Measurements from ENCODE around the gene ZNF280D.

ZNF280D gene

DNA sequence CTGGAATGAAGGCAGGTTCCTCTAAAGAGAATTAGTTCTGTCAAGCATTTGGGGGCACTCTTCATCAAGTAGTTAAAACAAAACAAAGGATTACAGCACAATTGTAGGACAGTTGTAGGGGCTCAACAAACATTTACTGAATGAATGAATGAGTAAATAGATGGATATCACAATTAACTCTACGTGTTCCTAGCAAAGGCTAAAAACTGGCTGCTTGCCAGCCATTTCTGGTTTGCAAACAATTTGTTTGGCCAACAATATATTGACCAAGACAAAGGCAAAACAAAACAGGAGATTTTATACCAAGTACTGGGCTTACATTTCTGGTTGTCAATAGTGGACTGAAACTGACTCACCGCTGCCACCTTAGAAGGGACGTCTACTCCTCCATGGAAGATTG is 116.8 kb downstream of the ZNF280D start:
- peaks cover 0 to 4% of the 10 kb centered on the region in 2 donors for H3K27me3 Mint-ChIP-seq
- no peak overlapping the region for H3K27ac Mint-ChIP-seq
- peaks cover 0 to 4% of the 10 kb centered on the region in 2 donors for H3K9me3 Mint-ChIP-seq
- no peak for DNase-seq
- peaks cover 3 to 5% of the 10 kb centered on the region in 2 donors for H3K36me3 Mint-ChIP-seq
- H3K4me1 Mint-ChIP-seq, result peaks cover 0 to 6% of the 10 kb centered on the region in 2 donors
- H3K4me3 Mint-ChIP-seq, result no peak overlapping the region
- no peak for ATAC-seq (replicated peaks)

DNA sequence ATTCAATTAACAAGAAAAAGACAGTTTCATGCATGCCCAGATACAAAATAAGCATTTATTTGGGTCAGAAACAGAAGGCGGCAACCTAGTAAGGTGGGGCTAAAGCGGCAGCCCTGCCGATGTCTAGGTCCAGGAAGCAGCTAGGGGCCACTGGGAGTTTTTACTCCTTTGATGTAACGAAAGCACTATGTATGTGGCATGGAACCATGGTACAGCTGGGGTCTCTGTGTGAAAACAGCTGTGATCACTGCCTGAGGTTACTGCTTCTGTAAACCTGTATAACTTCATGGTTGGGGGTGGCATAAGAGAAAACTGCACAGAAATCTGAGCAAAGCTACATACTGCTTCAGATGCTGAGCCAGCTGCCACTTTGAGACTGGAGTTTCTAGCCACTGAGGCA is 119.5 kb downstream of the ZNF280D start:
- Mint-ChIP-seq H3K4me1 (peaks cover 7 to 10% of the 10 kb centered on the region in 2 donors), H3K27me3 (peaks cover 0 to 4% of the 10 kb centered on the region in 2 donors), H3K4me3 (no peak overlapping the region), H3K36me3 (peaks cover under 1 to 3% of the 10 kb centered on the region in 2 donors), H3K9me3 (peaks cover 0 to 3% of the 10 kb centered on the region in 2 donors), H3K27ac (no peak overlapping the region)
- ATAC-seq (replicated peaks) (no peak), DNase-seq (no peak)

DNA sequence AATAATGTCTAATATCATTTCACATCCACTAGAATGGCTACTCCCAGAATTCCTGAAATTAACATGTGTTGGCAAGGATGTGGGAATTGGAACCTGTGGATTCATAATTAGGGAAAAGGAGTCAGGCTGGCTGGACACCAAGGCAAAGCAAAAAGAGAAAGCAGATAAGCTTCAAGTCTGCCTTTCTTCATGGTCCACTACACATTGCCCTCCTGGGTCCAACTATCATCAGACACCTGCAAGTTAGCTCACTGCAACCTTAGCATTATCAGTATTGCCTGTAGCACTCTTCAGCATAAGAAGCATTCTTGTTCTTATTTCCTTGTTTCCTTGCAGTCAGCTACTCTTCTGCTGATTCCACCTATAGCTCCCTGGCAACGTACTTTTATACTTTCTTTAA is 124.3 kb downstream of the ZNF280D start:
- DNase-seq, result no peak
- Mint-ChIP-seq H3K36me3 (peaks cover 0 to 2% of the 10 kb centered on the region in 2 donors), H3K27ac (no peak overlapping the region), H3K9me3 (peaks cover 0 to 4% of the 10 kb centered on the region in 2 donors), H3K4me1 (peaks cover 28 to 38% of the 10 kb centered on the region in 2 donors), H3K27me3 (peaks cover 0 to 2% of the 10 kb centered on the region in 2 donors), H3K4me3 (no peak overlapping the region)
- peak; percentile 65 to 71 for ATAC-seq (replicated peaks)

DNA sequence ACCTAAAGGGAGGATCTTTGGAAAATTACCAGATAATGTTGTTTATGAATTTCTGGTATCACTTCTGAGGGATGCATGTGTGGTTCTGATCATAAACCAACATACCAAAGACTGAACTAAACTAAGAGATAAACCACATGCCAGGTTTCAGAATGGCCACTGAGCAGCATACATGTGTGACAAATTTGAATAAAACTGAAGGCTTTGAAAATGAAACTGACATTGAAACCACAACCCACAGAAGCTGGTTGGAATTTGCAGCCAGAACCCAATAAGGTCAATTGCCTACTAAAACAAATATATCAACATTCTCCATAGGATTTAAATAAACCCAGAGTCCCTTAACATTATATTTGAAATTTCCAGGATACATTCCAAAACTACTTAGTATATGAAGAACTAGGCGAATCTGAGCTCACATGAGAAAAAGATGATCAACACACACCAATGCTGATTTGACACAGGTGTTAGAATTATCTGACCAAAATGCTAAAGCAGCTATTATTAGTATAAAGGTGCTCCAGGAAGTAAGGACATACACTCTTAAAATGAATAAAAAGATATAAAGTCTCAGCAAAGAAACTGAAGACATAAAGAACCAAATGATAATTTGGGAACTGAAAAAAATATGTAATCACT is 125.0 kb downstream of the ZNF280D start:
- ATAC-seq (replicated peaks) (peak; percentile 96 to 97), DNase-seq (peak; percentile 20)
- H3K36me3 Mint-ChIP-seq, result no peaks in the 10 kb centered on the region

DNA sequence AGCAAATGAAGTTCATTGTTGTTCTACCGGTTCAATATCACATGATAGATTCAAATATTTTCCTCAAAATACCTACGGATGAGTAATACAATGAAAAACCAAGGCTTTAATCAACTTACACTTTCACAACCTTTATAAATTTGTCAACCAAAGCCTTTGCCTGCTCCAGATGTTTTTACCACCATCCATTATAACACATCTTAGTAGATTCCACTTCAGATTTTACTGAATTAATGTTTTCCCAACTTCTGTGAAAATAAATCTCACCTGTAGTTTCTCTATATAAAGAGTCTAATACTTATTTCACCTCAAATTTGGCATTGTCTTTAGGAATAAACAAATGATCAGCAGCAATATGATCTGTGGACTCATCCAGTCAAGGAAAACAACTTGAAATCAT is 131.1 kb downstream of the ZNF280D start:
- no peak for DNase-seq
- no peak overlapping the region for H3K4me3 Mint-ChIP-seq
- no peak overlapping the region for H3K27ac Mint-ChIP-seq
- H3K4me1 Mint-ChIP-seq, result peaks cover 9 to 13% of the 10 kb centered on the region in 2 donors
- no peaks in the 10 kb centered on the region for H3K27me3 Mint-ChIP-seq
- peaks cover 8 to 12% of the 10 kb centered on the region in 2 donors for H3K9me3 Mint-ChIP-seq
- peaks cover 3 to 5% of the 10 kb centered on the region in 2 donors for H3K36me3 Mint-ChIP-seq
- ATAC-seq (replicated peaks), result no peak

More for the DNA sequence above, 125.0 kb downstream of the ZNF280D start:
- H3K9me3 Mint-ChIP-seq, result peaks cover 0 to 4% of the 10 kb centered on the region in 2 donors
- H3K4me1 Mint-ChIP-seq, result peaks cover 28 to 38% of the 10 kb centered on the region in 2 donors
- no peaks in the 10 kb centered on the region for H3K27me3 Mint-ChIP-seq
- no peak overlapping the region for H3K4me3 Mint-ChIP-seq
- H3K27ac Mint-ChIP-seq, result no peak overlapping the region

DNA sequence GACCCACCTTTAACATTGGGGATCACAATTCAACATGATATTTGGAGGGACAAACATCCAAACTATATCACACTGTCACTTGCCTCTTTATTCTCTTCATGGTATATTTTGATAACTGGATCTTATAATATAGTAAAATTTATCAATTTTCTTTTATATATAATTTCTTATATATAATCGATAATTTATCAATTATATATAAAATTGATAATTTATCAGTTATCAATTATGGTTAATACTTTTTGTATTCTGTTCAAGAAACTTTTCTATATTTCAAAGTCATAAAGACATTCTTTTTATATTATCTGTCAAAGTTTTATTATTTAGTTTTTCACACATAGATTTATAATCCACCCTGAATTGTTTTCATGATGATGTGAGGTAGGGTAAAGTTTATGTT is 132.9 kb downstream of the ZNF280D start:
- Mint-ChIP-seq H3K27me3 (peaks cover 0 to 4% of the 10 kb centered on the region in 2 donors), H3K4me3 (no peak overlapping the region), H3K9me3 (peaks cover 8 to 12% of the 10 kb centered on the region in 2 donors), H3K36me3 (peaks cover 3 to 5% of the 10 kb centered on the region in 2 donors), H3K27ac (no peak overlapping the region), H3K4me1 (no peaks in the 10 kb centered on the region)
- no peak for DNase-seq
- no peak for ATAC-seq (replicated peaks)

DNA sequence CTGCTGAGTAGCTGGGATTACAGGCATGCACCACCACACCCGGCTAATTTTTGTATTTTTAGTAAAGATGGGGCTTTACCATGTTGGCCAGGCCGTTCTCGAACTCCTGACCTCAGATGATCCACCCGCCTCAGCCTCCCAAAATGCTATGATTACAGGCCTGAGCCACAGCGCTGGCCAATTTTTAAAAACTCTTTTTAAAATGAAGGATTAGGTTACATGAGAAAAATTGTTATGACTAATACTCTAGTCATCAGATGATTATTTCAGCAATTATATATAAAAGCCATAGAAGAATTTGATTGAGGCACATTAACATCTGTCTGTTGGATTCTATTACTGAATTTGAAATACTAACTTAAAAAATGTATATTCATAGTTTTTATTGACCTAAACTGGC is 134.3 kb downstream of the ZNF280D start:
- Mint-ChIP-seq H3K27ac (no peak overlapping the region), H3K4me1 (no peaks in the 10 kb centered on the region), H3K36me3 (peaks cover 3 to 5% of the 10 kb centered on the region in 2 donors), H3K4me3 (no peak overlapping the region), H3K27me3 (peaks cover 0 to 4% of the 10 kb centered on the region in 2 donors), H3K9me3 (peaks cover 8% of the 10 kb centered on the region in 2 donors)
- ATAC-seq (replicated peaks) (no peak), DNase-seq (no peak)

DNA sequence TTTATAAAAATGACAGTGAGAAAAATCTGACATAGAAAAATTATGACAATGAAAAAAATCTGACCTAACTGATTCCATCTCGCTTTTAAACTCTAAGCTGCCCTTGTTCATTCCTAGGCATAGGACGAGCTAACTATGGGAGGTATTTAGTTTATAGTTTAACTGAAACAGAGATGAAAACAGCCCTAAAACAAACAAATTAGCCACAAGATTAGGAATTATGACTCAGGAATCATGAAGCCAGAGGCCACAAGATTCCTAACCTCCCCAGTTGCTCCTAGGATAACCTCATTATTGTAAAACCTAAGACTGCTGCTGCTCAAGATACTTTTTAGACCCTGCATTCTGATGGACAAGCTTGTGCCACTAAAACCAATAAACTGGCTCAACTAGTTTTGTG is 145.6 kb downstream of the ZNF280D start:
- peaks cover 12 to 25% of the 10 kb centered on the region in 2 donors for H3K9me3 Mint-ChIP-seq
- H3K4me1 Mint-ChIP-seq, result no peaks in the 10 kb centered on the region
- ATAC-seq (replicated peaks) (no peak), DNase-seq (no peak)
- peaks cover 3 to 14% of the 10 kb centered on the region in 2 donors for H3K36me3 Mint-ChIP-seq
- no peak overlapping the region for H3K27ac Mint-ChIP-seq
- no peak overlapping the region for H3K4me3 Mint-ChIP-seq
- no peaks in the 10 kb centered on the region for H3K27me3 Mint-ChIP-seq

DNA sequence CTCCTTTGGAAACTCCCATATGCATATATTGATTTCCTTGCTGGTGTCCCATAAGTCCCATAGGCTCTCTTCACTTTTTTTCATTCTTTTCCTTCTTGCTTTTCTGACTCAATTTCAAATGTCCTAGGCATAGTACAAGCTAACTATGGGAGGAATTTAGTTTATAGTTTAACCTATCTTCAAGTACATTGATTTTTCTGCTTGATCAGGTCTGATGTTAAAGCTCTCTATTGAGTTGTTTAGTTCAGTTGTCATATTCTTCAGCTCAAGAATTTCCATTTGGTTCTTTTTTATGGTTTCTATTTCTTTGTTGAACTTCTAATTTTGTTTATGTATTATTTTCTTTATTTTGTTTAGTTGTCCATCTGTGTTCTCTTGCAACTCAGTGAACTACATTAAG is 147.1 kb downstream of the ZNF280D start:
- Mint-ChIP-seq H3K36me3 (peaks cover 3 to 8% of the 10 kb centered on the region in 2 donors), H3K4me1 (no peaks in the 10 kb centered on the region), H3K9me3 (peaks cover 12 to 25% of the 10 kb centered on the region in 2 donors), H3K27ac (no peak overlapping the region), H3K4me3 (no peak overlapping the region), H3K27me3 (no peaks in the 10 kb centered on the region)
- no peak for ATAC-seq (replicated peaks)
- DNase-seq, result no peak

DNA sequence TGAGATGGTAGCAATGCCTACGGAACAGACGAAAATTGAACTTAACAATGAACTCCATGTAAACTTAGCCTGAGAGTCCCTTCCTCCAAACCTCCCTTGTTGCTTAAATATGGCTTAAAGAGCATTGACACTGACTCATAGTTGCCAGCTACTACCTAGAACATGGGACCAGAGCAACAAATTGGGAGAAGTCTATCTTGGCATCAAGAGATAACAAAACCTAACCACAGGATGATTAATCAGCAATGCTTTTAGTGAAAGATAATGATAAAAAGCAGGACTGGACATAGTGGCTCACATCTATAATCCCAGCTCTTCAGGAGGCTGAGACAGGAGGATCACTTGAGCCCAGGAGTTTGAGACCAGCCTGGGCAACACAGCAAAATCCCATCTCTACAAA is 150.5 kb downstream of the ZNF280D start:
- H3K9me3 Mint-ChIP-seq, result peaks cover 10 to 12% of the 10 kb centered on the region in 2 donors
- ATAC-seq (replicated peaks), result no peak
- H3K4me3 Mint-ChIP-seq, result no peak overlapping the region
- no peak for DNase-seq
- H3K27ac Mint-ChIP-seq, result no peak overlapping the region
- H3K4me1 Mint-ChIP-seq, result no peaks in the 10 kb centered on the region
- H3K36me3 Mint-ChIP-seq, result peaks cover 3 to 4% of the 10 kb centered on the region in 2 donors
- H3K27me3 Mint-ChIP-seq, result no peaks in the 10 kb centered on the region
